GM12878 (cell line): ENCODE measurements around the gene ERAS. TPM values are rescaled to one million over a fixed set of nuclear protein-coding genes. Genes with fewer than 3 reads are reported as not detected.

Source experiments
- ATAC-seq: fragments of 200-7000 bp; cut with Tn5 transposase; 3 replicates; pipeline ENCODE4 v1.9.1; 2020; ENCODE audit warnings: mild to moderate bottlenecking, moderate library complexity
- BruUV-seq: library from RNA; stranded (reverse); fragments of 400-500 nt; replicated peaks from 2 replicates; lab custom pipeline; 2021; lab: Mats Ljungman, UMichigan
- CTCF ChIA-PET: fragments of 300-600 bp; sonication (Branson Sonifier 250); formaldehyde crosslinking; extraction: SDS; loops from one replicate; lab custom pipeline; 2021; ENCODE audit warnings: inconsistent platforms; lab: Yijun Ruan, JAX
- POLR2A ChIA-PET: fragments of 350-600 bp; formaldehyde crosslinking; extraction: SDS; loops from one replicate; lab custom pipeline; 2021; ENCODE audit warnings: inconsistent platforms; lab: Charles Lee
- RAD21 ChIA-PET: fragments of 300-600 bp; sonication (Branson Sonifier 250); formaldehyde crosslinking; loops from one replicate; lab custom pipeline; 2023; ENCODE audit warnings: antibody characterized with exemption; ENCODE audit not compliant: unreplicated experiment; lab: Charles Lee
- SMC1A ChIA-PET: fragments of 300-600 bp; sonication (Branson Sonifier 250); formaldehyde crosslinking; loops from one replicate; lab custom pipeline; 2023; ENCODE audit not compliant: unreplicated experiment, uncharacterized antibody; lab: Charles Lee
- DNase-seq: peaks from one replicate; pipeline ENCODE4 v3.0.0-alpha.2; 2011; ENCODE audit warnings: low read depth, low spot score
- FAIRE-seq: peaks from 3 replicates; lab custom pipeline; 2011; peaks lifted over from hg19 to GRCh38; lab: Jason Lieb, UNC
- H2AFZ ChIP-seq: 2 replicates; pipeline ENCODE4 v1.6.0; 2011; ENCODE audit warnings: low read depth, low read length, control low read depth; ENCODE audit not compliant: control insufficient read depth
- H3K27ac ChIP-seq: 2 replicates; pipeline ENCODE4 v1.5.1; 2011; ENCODE audit warnings: control low read depth; ENCODE audit not compliant: control insufficient read depth, insufficient read depth
- H3K27me3 ChIP-seq, 2 experiments: replicated peaks in 1 of 2; 2 replicates each; pipeline versions ENCODE4 v1.6.0 to v1.6.1; 2011; ENCODE audit warnings: low read length in 1 of 2; ENCODE audit not compliant: control insufficient read depth in 2 of 2, insufficient read depth in 2 of 2
- H3K36me3 ChIP-seq, 2 experiments: 2 replicates each; pipeline ENCODE4 v1.5.1; 2011; ENCODE audit warnings: low read length in 1 of 2; ENCODE audit not compliant: control insufficient read depth in 2 of 2, insufficient read depth in 2 of 2
- H3K4me1 ChIP-seq: 2 replicates; pipeline ENCODE4 v1.6.1; 2011; ENCODE audit warnings: mild to moderate bottlenecking, low read length, moderate library complexity, mixed read lengths; ENCODE audit not compliant: control insufficient read depth, insufficient read depth
- H3K4me2 ChIP-seq: 2 replicates; pipeline ENCODE4 v1.6.0; 2011; ENCODE audit warnings: control low read depth; ENCODE audit not compliant: control insufficient read depth, insufficient read depth
- H3K4me3 ChIP-seq: fragments of 200-600 bp; sonication (generic); 2 replicates; pipeline ENCODE4 v1.5.1; 2016
- H3K79me2 ChIP-seq: 2 replicates; pipeline ENCODE4 v1.6.0; 2011; ENCODE audit warnings: low read length; ENCODE audit not compliant: control insufficient read depth, insufficient read depth
- H3K9ac ChIP-seq: 2 replicates; pipeline ENCODE4 v1.8.0; 2011; ENCODE audit warnings: low read length, control low read depth, mixed read lengths; ENCODE audit not compliant: control insufficient read depth, insufficient read depth
- H3K9me3 ChIP-seq: replicated peaks from 3 replicates; pipeline ENCODE4 v1.5.1; 2011; ENCODE audit warnings: mild to moderate bottlenecking, low read length; ENCODE audit not compliant: control insufficient read depth, insufficient read depth
- H4K20me1 ChIP-seq: 2 replicates; pipeline ENCODE4 v1.6.0; 2011; ENCODE audit not compliant: control insufficient read depth, insufficient read depth
- PBX3 ChIP-seq: IDR thresholded peaks from 2 replicates; pipeline ENCODE4 v1.6.1; 2011; ENCODE audit warnings: mild to moderate bottlenecking, low read depth, low read length, moderate library complexity; ENCODE audit not compliant: insufficient replicate concordance
- REST ChIP-seq: IDR thresholded peaks from 2 replicates; pipeline ENCODE4 v1.6.1; 2012; ENCODE audit warnings: mild to moderate bottlenecking, low read depth, low read length
- ZNF274 ChIP-seq: IDR thresholded peaks from one replicate; pipeline ENCODE4 v1.8.0; 2011; ENCODE audit not compliant: insufficient read length, insufficient read depth
- ZNF592 ChIP-seq: fragments of 450-650 bp; IDR thresholded peaks from 2 replicates; pipeline ENCODE4 v1.6.1; 2017; ENCODE audit warnings: mild to moderate bottlenecking, moderate library complexity
- WGBS: methylation state at CpG from one replicate; pipeline ENCODE4 v1.1.6; 2016; ENCODE audit warnings: low lambda C conversion rate; ENCODE audit not compliant: insufficient replicate concordance, insufficient coverage; ENCODE audit errors: missing lambda C conversion rate; 5-methylcytosine and 5-hydroxymethylcytosine counted together
- in situ Hi-C: fragments of 300-500 bp; cut with MboI; formaldehyde crosslinking; loops from 9 replicates; pipeline ENCODE4 v1.14.3; 2018; ENCODE audit warnings: mixed read lengths
- intact Hi-C: fragments of 100-400 bp; cut with micrococcal nuclease; formaldehyde crosslinking; loops from one replicate; pipeline ENCODE4 v1.14.2; 2022; ENCODE audit not compliant: unreplicated experiment
- polyA plus RNA-seq, 11 experiments: library from polyadenylated mRNA; depleted of rRNA in 4 of 11; unstranded in 6 of 11; stranded (reverse) in 5 of 11; fragments of >200 nt; fragmentation: Nextera tagmentation in 4 of 11; fragmentation: Illumina TruSeq in 1 of 11; extraction: Ambion mirVana in 4 of 11; extraction: Trizol in 1 of 11; gene quantifications; 1 replicate in 1 of 11; 2 replicates in 10 of 11; pipeline versions ENCODE4 v1.2.1 to v1.2.3, GENCODE V29; 2011 to 2016; ENCODE audit warnings: inconsistent platforms in 2 of 11, missing spikeins in 2 of 11, low read depth in 1 of 11
- total RNA-seq, 4 experiments: library from RNA; depleted of rRNA in 3 of 4; stranded (reverse); fragments of >200 nt in 3 of 4; fragmentation: Illumina TruSeq in 1 of 4; extraction: Trizol in 1 of 4; gene quantifications; 2 replicates each; pipeline versions ENCODE4 v1.2.1 to v1.2.3, GENCODE V29; 2013 to 2021

Gene ERAS
- total and polyA plus RNA-seq, 10 of the 15 experiments (the other 5 are each of a cell fraction or from before 2014, with no cell fraction given) = not detected

- TF ChIP-seq ZNF592 (no peak), PBX3 (no peak)
These were observed 24.0 kb upstream of the ERAS start (continued) for GRCh38 chrX:48802089-48802904.

GRCh38 chrX:48802905-48803200 lies 23.5 kb upstream of the ERAS start:
- RAD21 ChIA-PET = no interaction called here
- no peaks in the 10 kb centered on the region for H3K9me3 ChIP-seq
- BruUV-seq = no TSS peak
- H3K36me3 ChIP-seq = peaks cover 0 to 3% of the 10 kb centered on the region in 2 experiments; a peak in 1 of 4 replicates
- peak overlapping the region; percentile 62 for H3K4me3 ChIP-seq
- intact Hi-C loops = loop anchor here (5.0 kb wide), 4 partner anchors 106 to 239 kb away; partner anchors contain the start of genes OTUD5, SUV39H1 and TFE3
- no peaks in the 10 kb centered on the region for H3K4me1 ChIP-seq
- ATAC-seq (no peak), DNase-seq (no peak), FAIRE-seq (no peak)
- H2AFZ ChIP-seq = no peak overlapping the region
- 47% methylated on average over 4 of the region's 4 CpGs for WGBS
- in situ Hi-C loops = loop anchor here (10.0 kb wide), 1 partner anchor 382 kb away; the partner anchor contains the start of gene PRICKLE3
- H3K27me3 ChIP-seq = no peaks in the 10 kb centered on the region
- H3K9ac ChIP-seq = peak overlapping the region; percentile 86
- SMC1A ChIA-PET = interaction anchor here (1.5 kb wide), 1 partner anchor 144 kb away, joined by 4 read pairs; no protein-coding TSS in a partner anchor
- H3K27ac ChIP-seq = peak overlapping the region; percentile 93
- TF ChIP-seq ZNF274 = no peak
- TF ChIP-seq REST = peak; percentile 56; the same call in 1 of the 2 replicates
- TF ChIP-seq, all 136 proteins: peak for 1
- Histone ChIP-seq H4K20me1 (no peaks in the 10 kb centered on the region), H3K79me2 (no peaks in the 10 kb centered on the region; the same call in none of the 2 replicates), H3K4me2 (peak overlapping the region; percentile 66)
- ChIA-PET CTCF (no interaction called here), POLR2A (no interaction called here)
